Mucosa of stomach (tissue), 1 donor: ENCODE measurements around the gene FGF18.
"Not testable (repeated sequence)": the region's sequence is repeated elsewhere in the genome, so short reads cannot be mapped to it uniquely, and the experiment has no call there.

ENCODE experiments used
- H3K27me3 ChIP-seq: one replicate; pipeline ENCODE4 v1.7.0; 2013; ENCODE audit warnings: mild to moderate bottlenecking, low read length; ENCODE audit not compliant: control insufficient read depth, insufficient read depth
- H3K36me3 ChIP-seq: one replicate; pipeline ENCODE4 v1.7.0; 2013; ENCODE audit warnings: low read length; ENCODE audit not compliant: control insufficient read depth, insufficient read depth
- H3K4me1 ChIP-seq: one replicate; pipeline ENCODE4 v1.7.0; 2013; ENCODE audit warnings: mild to moderate bottlenecking, low read length; ENCODE audit not compliant: control insufficient read depth, insufficient read depth
- H3K4me3 ChIP-seq: one replicate; pipeline ENCODE4 v1.7.0; 2013; ENCODE audit warnings: low read length
- H3K9ac ChIP-seq: one replicate; pipeline ENCODE4 v1.7.0; 2013; ENCODE audit warnings: mild to moderate bottlenecking, low read length, moderate library complexity
- H3K9me3 ChIP-seq: one replicate; pipeline ENCODE4 v1.7.0; 2013; ENCODE audit warnings: mild to moderate bottlenecking, low read length, moderate library complexity; ENCODE audit not compliant: control insufficient read depth
- donor health status: Pancreatic carcinoma.

FGF18 gene

GRCh38 chr5:171485668-171486067 is 66.2 kb downstream of the FGF18 start:
- Histone ChIP-seq H3K4me1 (no peaks in the 10 kb centered on the region), H3K36me3 (no peaks in the 10 kb centered on the region), H3K9ac (no peak overlapping the region), H3K9me3 (no peaks in the 10 kb centered on the region), H3K27me3 (no peaks in the 10 kb centered on the region), H3K4me3 (no peak overlapping the region)

GRCh38 chr5:171486613-171487012 is 67.2 kb downstream of the FGF18 start:
- Histone ChIP-seq H3K4me3 (no peak overlapping the region), H3K9me3 (no peaks in the 10 kb centered on the region), H3K36me3 (no peaks in the 10 kb centered on the region), H3K9ac (no peak overlapping the region), H3K27me3 (no peaks in the 10 kb centered on the region), H3K4me1 (no peaks in the 10 kb centered on the region)

DNA sequence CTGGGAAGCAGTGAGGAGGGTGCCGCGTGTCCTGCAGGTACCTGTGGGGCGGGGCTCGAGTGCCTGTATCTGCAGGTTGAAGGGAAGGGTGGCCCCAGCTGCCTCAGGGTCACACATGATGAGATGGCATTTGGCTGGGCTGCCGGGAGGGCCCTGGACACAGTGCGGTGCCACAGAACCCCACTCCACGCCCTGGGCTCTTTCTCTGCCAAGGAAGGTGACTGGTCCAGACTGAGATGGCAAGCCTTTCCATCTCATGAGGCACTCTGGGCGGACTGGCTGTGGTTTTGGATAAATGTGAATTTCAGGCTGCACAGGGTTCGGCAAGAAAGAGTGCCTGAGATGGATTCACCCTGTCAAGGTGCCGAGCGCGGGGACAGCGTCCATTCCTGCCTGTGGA is 69.4 kb downstream of the FGF18 start:
- H3K36me3 ChIP-seq, result no peaks in the 10 kb centered on the region
- H3K4me1 ChIP-seq, result peaks cover 3% of the 10 kb centered on the region
- no peaks in the 10 kb centered on the region for H3K27me3 ChIP-seq
- H3K9me3 ChIP-seq, result no peaks in the 10 kb centered on the region
- no peak overlapping the region for H3K4me3 ChIP-seq
- H3K9ac ChIP-seq, result no peak overlapping the region

DNA sequence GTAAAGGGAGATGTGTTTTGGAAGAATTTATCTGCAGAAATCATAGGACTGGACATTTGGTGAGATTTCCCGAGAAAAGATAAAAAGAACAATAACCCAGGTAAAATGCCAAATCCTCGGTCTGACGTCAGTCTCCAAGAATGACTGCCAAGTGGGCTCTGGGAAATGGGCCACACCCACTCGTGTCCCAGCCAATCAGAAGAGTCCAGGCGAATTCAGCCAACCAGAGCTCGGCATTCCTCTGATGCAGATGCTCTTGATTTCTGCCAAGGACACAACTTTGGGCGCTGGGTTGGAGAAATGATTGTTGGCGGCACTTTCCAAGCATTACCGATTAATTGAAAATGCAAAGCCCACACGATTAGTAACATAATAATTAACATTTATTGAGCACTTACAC is 73.3 kb downstream of the FGF18 start:
- no peak overlapping the region for H3K9ac ChIP-seq
- no peak overlapping the region for H3K4me3 ChIP-seq
- no peaks in the 10 kb centered on the region for H3K9me3 ChIP-seq
- no peaks in the 10 kb centered on the region for H3K36me3 ChIP-seq
- H3K4me1 ChIP-seq, result peaks cover 14% of the 10 kb centered on the region
- H3K27me3 ChIP-seq, result no peaks in the 10 kb centered on the region

DNA sequence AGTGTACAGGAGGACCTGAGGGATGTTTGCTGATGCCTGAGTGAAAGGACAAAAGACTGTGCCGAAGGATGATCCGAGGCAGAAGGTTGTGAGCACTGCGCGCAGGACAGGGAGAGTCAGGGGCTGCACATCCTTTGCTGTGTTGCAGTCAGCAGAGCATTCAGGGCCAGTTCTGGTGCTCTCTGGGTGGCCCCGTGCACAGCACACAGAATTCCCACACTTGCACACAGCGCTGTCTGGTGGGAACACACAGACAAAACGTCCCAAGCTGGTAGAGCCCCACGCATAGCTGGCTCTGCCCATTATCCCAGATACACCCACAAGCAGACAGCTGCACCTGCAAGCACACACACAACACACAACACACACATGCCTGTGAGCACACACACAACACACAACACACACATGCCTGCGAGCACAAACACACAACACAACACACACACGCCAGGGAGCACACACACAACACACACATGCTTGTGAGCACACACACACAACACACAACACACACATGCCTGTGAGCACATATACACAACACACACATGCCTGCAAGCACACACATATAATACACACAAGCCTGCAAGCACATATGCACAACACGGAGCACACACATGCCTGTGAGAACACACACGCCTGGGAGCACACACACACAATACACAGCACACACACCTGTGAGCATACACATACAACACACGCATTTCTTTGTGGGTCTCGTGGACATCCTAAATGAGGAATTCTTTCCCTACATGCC is 74.4 kb downstream of the FGF18 start:
- H3K9me3 ChIP-seq, result no peaks in the 10 kb centered on the region
- no peak overlapping the region for H3K9ac ChIP-seq
- no peak overlapping the region for H3K4me3 ChIP-seq

GRCh38 chr5:171494452-171495121 is 75.1 kb downstream of the FGF18 start:
- Histone ChIP-seq H3K4me3 (no peak overlapping the region), H3K9me3 (no peaks in the 10 kb centered on the region), H3K4me1 (peaks cover 14% of the 10 kb centered on the region), H3K9ac (no peak overlapping the region), H3K27me3 (no peaks in the 10 kb centered on the region), H3K36me3 (no peaks in the 10 kb centered on the region)

More for the DNA sequence above, 74.4 kb downstream of the FGF18 start:
- H3K27me3 ChIP-seq, result no peaks in the 10 kb centered on the region
- no peaks in the 10 kb centered on the region for H3K36me3 ChIP-seq
- H3K4me1 ChIP-seq, result peaks cover 14% of the 10 kb centered on the region

DNA sequence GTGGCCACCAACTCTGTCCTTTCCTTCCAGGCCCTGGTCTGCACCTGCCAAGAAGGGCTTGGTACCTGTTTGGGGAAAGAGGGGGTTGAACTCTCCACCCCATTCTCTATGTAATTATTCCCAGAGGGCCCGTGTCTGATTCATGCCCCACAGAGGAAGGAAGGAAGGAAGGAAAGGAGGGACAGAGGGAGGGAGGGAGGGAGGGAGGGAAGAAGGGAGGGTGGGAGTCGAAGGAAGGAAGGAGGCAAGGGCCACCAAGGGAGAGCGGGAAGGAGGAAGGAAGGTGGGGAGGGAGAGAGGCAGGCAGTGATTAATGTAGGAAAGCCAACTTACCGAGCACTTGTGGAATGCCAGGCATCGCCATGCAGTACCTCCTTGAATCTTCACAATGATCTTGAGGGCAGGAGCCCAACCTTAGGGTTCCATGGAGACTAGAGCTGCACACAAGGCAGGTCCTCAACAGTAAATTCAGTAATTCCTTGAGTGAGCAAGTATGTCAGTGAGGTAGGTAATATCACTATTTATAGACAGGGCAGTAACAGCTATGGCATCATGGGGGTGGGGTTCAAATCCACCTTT is 75.8 kb downstream of the FGF18 start:
- Histone ChIP-seq H3K4me3 (no peak overlapping the region), H3K9ac (no peak overlapping the region), H3K27me3 (no peaks in the 10 kb centered on the region), H3K36me3 (no peaks in the 10 kb centered on the region), H3K9me3 (no peaks in the 10 kb centered on the region), H3K4me1 (peaks cover 14% of the 10 kb centered on the region)

- Histone ChIP-seq H3K9me3 (no peaks in the 10 kb centered on the region), H3K4me1 (peaks cover 14% of the 10 kb centered on the region), H3K4me3 (no peak overlapping the region), H3K36me3 (no peaks in the 10 kb centered on the region), H3K27me3 (no peaks in the 10 kb centered on the region), H3K9ac (no peak overlapping the region)
These were observed 77.0 kb downstream of the FGF18 start for GRCh38 chr5:171496456-171496855.

DNA sequence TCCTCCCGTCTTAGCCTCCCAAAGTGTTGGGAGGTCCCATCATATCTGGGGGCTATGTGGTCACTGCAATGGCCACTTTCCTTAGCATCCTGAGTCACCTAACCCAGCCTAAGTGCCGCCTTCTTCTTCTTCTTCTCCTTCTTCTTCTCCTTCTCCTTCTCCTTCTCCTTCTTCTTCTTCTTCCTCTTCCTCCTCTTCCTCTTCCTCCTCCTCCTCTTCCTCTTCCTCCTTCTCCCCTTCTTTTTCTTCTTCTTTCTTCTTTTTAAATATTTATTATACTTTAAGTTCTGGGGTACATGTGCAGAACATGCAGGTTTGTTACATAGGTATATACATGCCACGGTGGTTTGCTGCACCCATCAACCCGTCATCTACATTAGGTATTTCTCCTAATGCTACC is 78.0 kb downstream of the FGF18 start:
- not testable (repeated sequence) for H3K36me3 ChIP-seq, H3K9me3 ChIP-seq, H3K27me3 ChIP-seq, H3K4me3 ChIP-seq, H3K9ac ChIP-seq
- H3K4me1 ChIP-seq, result peaks cover 14% of the 10 kb centered on the region

DNA sequence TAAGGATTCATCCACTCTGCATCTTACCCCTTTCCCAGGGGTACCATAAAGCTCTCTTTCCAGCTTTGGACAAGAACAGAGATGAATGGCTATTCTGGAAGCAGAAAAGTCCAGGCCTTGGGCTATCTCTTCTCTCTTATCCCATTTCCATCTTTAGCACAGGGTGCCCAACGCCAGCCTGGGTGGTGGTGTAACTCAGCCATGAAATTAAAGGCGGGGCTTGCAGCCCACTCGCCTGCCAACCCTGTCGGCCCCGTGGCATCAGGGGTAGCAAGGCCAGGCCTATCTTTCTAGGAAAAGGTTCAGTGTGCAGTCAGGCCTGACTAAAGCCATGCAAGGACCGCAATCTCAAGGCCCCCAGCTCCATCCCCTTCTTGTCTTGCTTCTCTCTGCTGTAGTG is 78.7 kb downstream of the FGF18 start:
- Histone ChIP-seq H3K4me3 (no peak overlapping the region), H3K4me1 (peaks cover 14% of the 10 kb centered on the region), H3K9me3 (no peaks in the 10 kb centered on the region), H3K9ac (no peak overlapping the region), H3K36me3 (no peaks in the 10 kb centered on the region), H3K27me3 (no peaks in the 10 kb centered on the region)

GRCh38 chr5:171499611-171500010 is 80.2 kb downstream of the FGF18 start:
- no peak overlapping the region for H3K9ac ChIP-seq
- H3K9me3 ChIP-seq, result no peaks in the 10 kb centered on the region
- no peaks in the 10 kb centered on the region for H3K27me3 ChIP-seq
- peaks cover 5% of the 10 kb centered on the region for H3K4me1 ChIP-seq
- H3K4me3 ChIP-seq, result no peak overlapping the region
- no peaks in the 10 kb centered on the region for H3K36me3 ChIP-seq

DNA sequence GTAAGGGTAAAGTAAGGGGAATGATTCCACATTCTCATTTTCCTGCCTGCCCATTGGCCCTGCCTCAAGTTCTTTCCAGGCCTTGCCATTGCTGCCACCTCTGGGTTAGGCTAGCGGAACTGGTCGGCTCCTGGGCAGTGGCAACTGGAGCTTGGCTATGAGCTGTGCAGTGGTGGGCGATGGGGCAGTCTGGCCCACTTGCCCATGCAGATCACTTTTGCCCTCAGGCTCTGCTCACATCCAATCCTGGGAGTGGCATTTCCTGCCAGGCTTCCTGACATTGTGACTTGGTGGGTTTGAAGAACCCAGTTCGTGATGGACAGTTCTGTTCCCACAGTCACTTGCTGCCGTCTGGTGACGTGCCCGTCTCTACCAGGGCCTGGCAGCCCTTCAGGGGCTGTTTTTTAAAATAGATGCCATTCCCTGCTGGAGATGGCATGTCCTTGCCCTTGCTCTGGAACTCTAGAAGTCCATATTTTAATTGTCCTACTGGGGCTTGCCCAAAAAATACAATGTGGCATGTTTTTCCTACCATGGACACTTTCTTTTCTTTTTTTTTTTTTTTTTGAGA is 86.1 kb downstream of the FGF18 start:
- H3K4me1 ChIP-seq, result no peaks in the 10 kb centered on the region
- no peaks in the 10 kb centered on the region for H3K9me3 ChIP-seq
- no peaks in the 10 kb centered on the region for H3K27me3 ChIP-seq
- no peaks in the 10 kb centered on the region for H3K36me3 ChIP-seq
- H3K9ac ChIP-seq, result no peak overlapping the region
- H3K4me3 ChIP-seq, result no peak overlapping the region
